Tibial artery (tissue), 4 donors: ENCODE data around the gene ARHGEF1.

Experiments
- DNase-seq, 2 donors: peaks; one replicate each; pipeline ENCODE4 v3.0.0-alpha.2; 2019
- H3K27ac ChIP-seq, 2 donors: fragments of 200-600 bp; sonication (generic) in 1 of 2; 1 replicate in 1 of 2; 2 replicates in 1 of 2; pipeline ENCODE4 v1.5.1; 2018 to 2019; ENCODE audit warnings: mild to moderate bottlenecking in 1 of 2
- H3K27me3 ChIP-seq, 2 donors: fragments of 200-600 bp; sonication (generic) in 1 of 2; one replicate each; pipeline versions ENCODE4 v1.5.1 to v1.6.0; 2016 to 2019
- H3K36me3 ChIP-seq, 3 donors: fragments of 200-600 bp; sonication (generic) in 2 of 3; one replicate each; pipeline ENCODE4 v1.5.1; 2016 to 2019; ENCODE audit warnings: mild to moderate bottlenecking in 2 of 3
- H3K4me1 ChIP-seq, 4 donors: fragments of 200-600 bp; sonication (generic) in 2 of 4; 1 replicate in 3 of 4; 2 replicates in 1 of 4; pipeline ENCODE4 v1.5.1; 2016 to 2019
- H3K4me3 ChIP-seq, 2 donors: fragments of 200-600 bp; sonication (generic) in 1 of 2; 1 replicate in 1 of 2; 2 replicates in 1 of 2; pipeline ENCODE4 v1.5.1; 2018 to 2019; ENCODE audit warnings: mild to moderate bottlenecking in 2 of 2
- H3K9me3 ChIP-seq, 3 donors: fragments of 200-600 bp; sonication (generic) in 1 of 3; one replicate each; pipeline ENCODE4 v1.5.1; 2016 to 2019
- intact Hi-C: fragments of 100-400 bp; cut with DNase I; formaldehyde crosslinking; loops from one replicate; pipeline ENCODE4 v1.15.0; 2023; ENCODE audit warnings: low total_unique reads
- TF ChIP-seq, protein P1 (sequence below), 2 experiments: fragments of 200-600 bp in 1 of 2; fragments of 450-650 bp in 1 of 2; IDR thresholded peaks; one replicate each; pipeline ENCODE4 v1.5.1; 2017 to 2019; ENCODE audit warnings: antibody characterized with exemption in 2 of 2, mild to moderate bottlenecking in 1 of 2, moderate library complexity in 1 of 2

Gene ARHGEF1

DNA sequence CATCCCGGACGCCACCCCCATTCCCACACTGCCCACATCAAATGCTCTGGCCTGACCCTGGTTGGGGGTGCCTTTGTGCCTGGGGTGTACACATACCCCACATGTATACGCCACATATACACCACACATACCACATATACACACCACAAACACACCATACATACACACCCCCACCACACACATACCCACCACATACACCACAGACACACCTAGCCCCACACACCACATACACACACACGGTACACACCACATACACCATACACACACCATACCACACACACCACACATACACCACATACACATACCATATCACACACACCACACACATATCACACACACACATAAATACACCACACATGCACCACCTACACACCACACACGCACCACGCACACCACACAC lies 35.1 kb downstream of the ARHGEF1 start:
- intact Hi-C loops, result no loop called here
- Histone ChIP-seq H3K4me1 (peaks cover 0 to 12% (median 6%) of the 10 kb centered on the region in 4 donors), H3K9me3 (no peaks in the 10 kb centered on the region), H3K36me3 (no peaks in the 10 kb centered on the region), H3K27me3 (peaks cover 5 to 94% of the 10 kb centered on the region in 2 donors), H3K27ac (no peak overlapping the region), H3K4me3 (no peak overlapping the region)
- DNase-seq, result no peak
- TF ChIP-seq, protein P1, sequence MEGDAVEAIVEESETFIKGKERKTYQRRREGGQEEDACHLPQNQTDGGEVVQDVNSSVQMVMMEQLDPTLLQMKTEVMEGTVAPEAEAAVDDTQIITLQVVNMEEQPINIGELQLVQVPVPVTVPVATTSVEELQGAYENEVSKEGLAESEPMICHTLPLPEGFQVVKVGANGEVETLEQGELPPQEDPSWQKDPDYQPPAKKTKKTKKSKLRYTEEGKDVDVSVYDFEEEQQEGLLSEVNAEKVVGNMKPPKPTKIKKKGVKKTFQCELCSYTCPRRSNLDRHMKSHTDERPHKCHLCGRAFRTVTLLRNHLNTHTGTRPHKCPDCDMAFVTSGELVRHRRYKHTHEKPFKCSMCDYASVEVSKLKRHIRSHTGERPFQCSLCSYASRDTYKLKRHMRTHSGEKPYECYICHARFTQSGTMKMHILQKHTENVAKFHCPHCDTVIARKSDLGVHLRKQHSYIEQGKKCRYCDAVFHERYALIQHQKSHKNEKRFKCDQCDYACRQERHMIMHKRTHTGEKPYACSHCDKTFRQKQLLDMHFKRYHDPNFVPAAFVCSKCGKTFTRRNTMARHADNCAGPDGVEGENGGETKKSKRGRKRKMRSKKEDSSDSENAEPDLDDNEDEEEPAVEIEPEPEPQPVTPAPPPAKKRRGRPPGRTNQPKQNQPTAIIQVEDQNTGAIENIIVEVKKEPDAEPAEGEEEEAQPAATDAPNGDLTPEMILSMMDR (IDR thresholded peaks at IDR 0.05), result no peak

DNA sequence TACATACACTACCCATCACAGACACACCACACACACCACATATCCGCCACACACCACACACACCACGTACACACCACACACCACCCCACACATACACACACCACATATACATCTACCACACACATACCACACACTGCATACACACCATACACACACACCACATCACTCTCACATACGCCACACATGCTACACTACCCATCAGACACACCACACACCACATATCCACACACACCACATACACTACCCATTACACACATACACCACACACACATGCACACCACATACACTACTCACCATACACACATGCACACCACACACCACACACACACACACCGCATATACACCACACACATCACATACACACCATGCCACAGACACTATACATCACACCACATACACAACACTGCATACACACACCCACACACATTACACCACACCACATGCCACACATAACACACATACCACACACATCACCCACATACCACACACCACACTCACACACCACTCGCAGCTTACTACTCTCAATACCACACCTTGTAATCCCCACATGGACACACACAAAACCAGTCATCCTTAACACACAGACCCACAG lies 35.8 kb downstream of the ARHGEF1 start:
- Histone ChIP-seq H3K36me3 (no peaks in the 10 kb centered on the region), H3K9me3 (no peaks in the 10 kb centered on the region), H3K27ac (no peak overlapping the region), H3K4me1 (peaks cover 0 to 6% (median 3%) of the 10 kb centered on the region in 4 donors), H3K4me3 (no peak overlapping the region), H3K27me3 (peaks cover 5 to 93% of the 10 kb centered on the region in 2 donors)
- intact Hi-C loops, result no loop called here
- TF ChIP-seq, protein P1 (IDR thresholded peaks at IDR 0.05), result no peak
- DNase-seq, result no peak

DNA sequence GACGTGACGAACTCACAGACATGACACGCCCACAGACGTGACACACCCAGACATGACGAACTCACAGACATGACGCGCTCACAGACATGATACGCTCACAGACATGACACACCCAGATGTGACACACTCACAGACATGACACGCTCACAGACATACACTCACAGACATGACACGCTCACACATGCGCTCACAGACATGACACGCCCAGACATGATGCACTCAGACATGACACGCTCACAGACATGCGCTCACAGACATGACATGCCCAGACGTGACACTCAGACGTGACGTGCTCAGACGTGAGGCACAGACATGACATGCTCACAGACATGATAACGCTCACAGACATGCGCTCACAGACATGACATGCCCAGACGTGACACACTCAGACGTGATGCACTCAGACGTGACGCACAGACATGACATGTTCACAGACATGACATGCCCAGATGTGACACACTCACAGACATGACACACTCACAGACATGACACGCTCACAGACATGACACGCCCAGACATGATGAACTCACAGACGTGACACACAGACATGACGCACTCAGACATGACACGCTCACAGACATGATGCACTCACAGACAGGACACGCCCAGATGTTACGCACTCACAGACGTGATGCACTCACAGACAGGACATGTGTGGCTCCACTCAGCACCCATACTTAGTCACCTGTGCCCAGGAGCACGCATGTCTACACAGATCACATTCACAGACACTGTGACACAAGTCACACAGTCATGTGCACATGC lies 37.1 kb downstream of the ARHGEF1 start:
- Histone ChIP-seq H3K4me1 (peaks cover 0 to 5% (median 1%) of the 10 kb centered on the region in 4 donors), H3K27ac (no peak overlapping the region), H3K4me3 (no peak overlapping the region), H3K9me3 (no peaks in the 10 kb centered on the region), H3K27me3 (peaks cover 5 to 96% of the 10 kb centered on the region in 2 donors), H3K36me3 (no peaks in the 10 kb centered on the region)
- TF ChIP-seq, protein P1 (IDR thresholded peaks at IDR 0.05), result no peak
- DNase-seq, result no peak
- intact Hi-C loops, result no loop called here

DNA sequence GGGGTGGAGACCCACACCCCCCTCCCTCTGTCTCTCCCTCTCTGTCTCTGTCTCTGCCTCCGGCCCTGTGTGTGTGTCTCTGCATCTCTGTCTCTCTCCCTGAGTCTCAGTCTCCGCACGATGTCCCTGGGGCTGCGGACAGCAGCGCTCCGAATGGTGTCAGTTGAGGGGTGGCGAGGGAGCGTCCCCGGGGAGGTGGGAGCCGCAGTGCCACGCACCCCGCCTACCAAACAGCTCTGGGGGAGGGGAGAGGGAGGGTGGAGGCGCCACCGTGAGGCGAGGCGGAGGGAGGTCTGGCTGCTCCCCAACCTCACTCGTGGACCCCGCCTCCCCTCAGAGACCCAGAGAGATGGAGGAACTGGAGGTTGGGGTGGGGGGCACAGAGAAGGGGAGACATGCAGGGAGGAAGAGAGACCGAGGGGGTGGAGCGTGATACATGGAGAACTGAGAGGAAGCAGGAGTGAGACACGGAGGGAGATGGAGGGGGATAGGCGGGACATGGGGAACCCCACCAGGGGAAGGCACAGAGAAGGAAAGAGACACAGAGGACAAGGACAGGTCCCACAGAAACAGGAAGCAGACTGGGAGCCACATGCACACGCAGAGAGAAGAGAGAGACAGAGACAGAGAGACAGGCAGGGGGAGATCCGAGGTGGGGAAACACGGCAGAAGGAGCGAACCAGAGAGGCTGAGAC lies 38.0 kb downstream of the ARHGEF1 start:
- TF ChIP-seq, protein P1 (IDR thresholded peaks at IDR 0.05), result no peak
- no peak overlapping the region for H3K4me3 ChIP-seq
- H3K9me3 ChIP-seq, result no peaks in the 10 kb centered on the region
- H3K4me1 ChIP-seq, result no peaks in the 10 kb centered on the region
- peaks cover 5 to 96% of the 10 kb centered on the region in 2 donors for H3K27me3 ChIP-seq
- intact Hi-C loops, result no loop called here
- no peak overlapping the region for H3K27ac ChIP-seq
- no peak for DNase-seq
- no peaks in the 10 kb centered on the region for H3K36me3 ChIP-seq

DNA sequence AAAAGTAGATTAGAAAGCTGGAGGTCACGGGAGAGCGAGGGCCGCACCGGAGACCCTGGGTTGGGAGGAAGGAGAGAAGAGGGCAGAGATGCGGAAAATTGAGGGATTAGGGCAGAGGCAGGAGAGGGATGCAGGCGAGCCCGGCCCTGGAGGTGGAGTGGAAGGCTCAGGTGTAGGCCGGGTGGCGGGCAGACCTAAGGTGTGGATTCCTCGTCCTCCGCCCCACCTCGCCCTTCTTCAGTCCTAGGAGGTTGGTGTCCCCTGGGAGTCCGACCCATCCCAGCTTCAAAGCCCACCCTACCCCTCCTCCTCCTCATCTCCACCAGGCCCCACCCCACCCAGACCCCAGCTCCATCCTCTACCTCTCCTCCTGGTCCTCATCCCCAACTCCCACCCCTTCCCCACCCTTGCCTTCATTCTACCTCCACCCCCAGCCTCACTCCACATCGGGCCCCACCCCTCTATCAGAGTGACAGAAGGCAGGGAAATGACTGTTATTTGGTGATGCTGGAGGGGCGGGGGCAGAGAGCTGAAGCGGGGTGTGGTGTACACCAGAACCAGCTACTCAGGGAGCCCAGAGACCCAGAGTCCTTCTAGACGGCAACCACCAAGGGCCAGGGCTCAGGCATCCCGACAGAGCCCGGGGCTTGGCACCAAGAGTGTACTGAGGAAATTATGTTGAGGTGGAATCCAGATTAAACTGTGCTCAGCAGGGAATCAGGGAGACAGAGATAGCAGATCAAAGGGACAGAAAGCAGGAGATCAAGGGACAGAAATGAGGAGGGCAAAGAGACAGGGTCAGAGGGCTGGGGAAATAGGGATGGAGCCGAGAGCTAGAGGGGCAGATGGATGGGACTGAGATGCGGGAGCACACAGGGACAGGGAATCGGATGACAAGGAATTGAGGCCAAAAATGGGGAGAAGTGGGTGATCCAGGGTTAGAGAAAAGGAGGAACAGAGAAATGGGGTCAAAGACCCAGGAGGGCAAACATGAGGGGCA lies 38.9 kb downstream of the ARHGEF1 start:
- TF ChIP-seq, protein P1 (IDR thresholded peaks at IDR 0.05), result no peak
- H3K27me3 ChIP-seq, result peaks cover 5 to 96% of the 10 kb centered on the region in 2 donors
- H3K4me3 ChIP-seq, result no peak overlapping the region
- H3K36me3 ChIP-seq, result no peaks in the 10 kb centered on the region
- no peak overlapping the region for H3K27ac ChIP-seq
- intact Hi-C loops, result no loop called here
- DNase-seq, result no peak
- no peaks in the 10 kb centered on the region for H3K9me3 ChIP-seq
- no peaks in the 10 kb centered on the region for H3K4me1 ChIP-seq
